ENCODE data around the gene LIPG. TPM values are rescaled to one million over a fixed set of nuclear protein-coding genes. Genes with fewer than 3 reads are reported as not detected.

LIPG gene
- total RNA-seq, 1 experiment from 2014 or later = 6.1 TPM

- H3K14ac ChIP-seq (ENCODE audit: insufficient read depth, low read length) = no peak overlapping the region; the same call in 1 of the 2 replicates
- H2BK12ac ChIP-seq (ENCODE audit: insufficient read length, low read depth, low read length) = no peak overlapping the region
- no peak overlapping the region for H3K4me2 ChIP-seq (ENCODE audit: insufficient read depth, insufficient read length, low read length)
- H3K9me3 ChIP-seq (ENCODE audit: control insufficient read depth, low read depth, low read length) = no peaks in the 10 kb centered on the region
- H3K36me3 Mint-ChIP-seq (ENCODE audit: insufficient read depth in 1 of 3, low read depth in 3 of 3) = no peaks in the 10 kb centered on the region
- H4K20me1 ChIP-seq (ENCODE audit: control insufficient read depth, insufficient read depth, insufficient read length) = no peaks in the 10 kb centered on the region
- no peak overlapping the region for H2BK20ac ChIP-seq (ENCODE audit: low read depth, low read length, poor library complexity, severe bottlenecking)
- no peak overlapping the region for H2BK15ac ChIP-seq (ENCODE audit: low read depth, low read length)
- H3K4me1 Mint-ChIP-seq = peaks cover 31 to 45% of the 10 kb centered on the region in 2 experiments
- no peak for DNase-seq
- H3K9ac ChIP-seq (ENCODE audit: extremely low read depth, insufficient read length, low read length) = no peak overlapping the region
- WGBS (ENCODE audit: extremely low coverage, insufficient read length, low lambda C conversion rate) = no CpG with 5 or more reads among the region's 2 CpGs
- H4K91ac ChIP-seq (ENCODE audit: insufficient read length, low read depth, low read length) = no peak overlapping the region
- peaks cover 3% of the 10 kb centered on the region for H3K23me2 ChIP-seq (ENCODE audit: insufficient read length, low read depth, low read length, poor library complexity, severe bottlenecking)
- no peak overlapping the region for H2BK120ac ChIP-seq (ENCODE audit: low read depth, low read length, poor library complexity, severe bottlenecking)
- no peaks in the 10 kb centered on the region for H3K27me3 ChIP-seq (ENCODE audit: insufficient read depth, low read length)
- no peaks in the 10 kb centered on the region for H3K79me1 ChIP-seq (ENCODE audit: insufficient read depth, low read depth, low read length, poor library complexity, severe bottlenecking)
- H3K18ac ChIP-seq (ENCODE audit: insufficient read length, low read depth, low read length) = no peak overlapping the region
- H4K8ac ChIP-seq (replicated peaks; ENCODE audit: insufficient read length, low read depth, low read length) = no peak overlapping the region
- no peak overlapping the region for H3K4ac ChIP-seq (ENCODE audit: low read depth, low read length)
- no peak overlapping the region for H3K4me3 Mint-ChIP-seq
- H3K56ac ChIP-seq (ENCODE audit: insufficient read length, low read depth, low read length) = no peak overlapping the region
- no peak overlapping the region for H3K27ac ChIP-seq (ENCODE audit: insufficient read length, low read depth, low read length)
- H3K27ac Mint-ChIP-seq = peak overlapping the region in 1 of 3 experiments; percentile 9; a peak in 1 of 7 replicates
- H3K4me1 ChIP-seq (ENCODE audit: insufficient read depth, low read length) = peaks cover 4% of the 10 kb centered on the region
- H4K5ac ChIP-seq (ENCODE audit: insufficient read length, low read depth, low read length) = no peak overlapping the region
- no peak overlapping the region for H2AFZ ChIP-seq (ENCODE audit: low read length)
- no peaks in the 10 kb centered on the region; a peak in 1 of 5 replicates for H3K9me3 Mint-ChIP-seq
- H3K27me3 Mint-ChIP-seq (ENCODE audit: low read depth) = peaks cover 29% of the 10 kb centered on the region
- no peak overlapping the region for H3K23ac ChIP-seq (ENCODE audit: insufficient read length, low read depth, low read length)
- H2AK5ac ChIP-seq (ENCODE audit: insufficient read length, low read length) = no peak overlapping the region
- no peak for TF ChIP-seq CTCF (conservative IDR thresholded peaks at IDR 0.05)
- H2BK5ac ChIP-seq (ENCODE audit: insufficient read length, low read length) = no peak overlapping the region
- H3K79me2 ChIP-seq (ENCODE audit: insufficient read depth, low read length) = no peaks in the 10 kb centered on the region
- no peak overlapping the region for H3T11ph ChIP-seq (ENCODE audit: low read length)
Measured at GRCh38 chr18:49617865-49618264, 56.0 kb downstream of the LIPG start.
